Cerebellar nuclear complex (tissue), 1 donor: Measurements from ENCODE around the gene METTL2A.
"Not testable (repeated sequence)": the region's sequence is repeated elsewhere in the genome, so short reads cannot be mapped to it uniquely, and the experiment has no call there.

ENCODE experiments used
- DNase-seq, 2 experiments: peaks; one replicate each; lab custom pipeline; 2025; lab: John Stamatoyannopoulos, UW

Gene METTL2A

DNA sequence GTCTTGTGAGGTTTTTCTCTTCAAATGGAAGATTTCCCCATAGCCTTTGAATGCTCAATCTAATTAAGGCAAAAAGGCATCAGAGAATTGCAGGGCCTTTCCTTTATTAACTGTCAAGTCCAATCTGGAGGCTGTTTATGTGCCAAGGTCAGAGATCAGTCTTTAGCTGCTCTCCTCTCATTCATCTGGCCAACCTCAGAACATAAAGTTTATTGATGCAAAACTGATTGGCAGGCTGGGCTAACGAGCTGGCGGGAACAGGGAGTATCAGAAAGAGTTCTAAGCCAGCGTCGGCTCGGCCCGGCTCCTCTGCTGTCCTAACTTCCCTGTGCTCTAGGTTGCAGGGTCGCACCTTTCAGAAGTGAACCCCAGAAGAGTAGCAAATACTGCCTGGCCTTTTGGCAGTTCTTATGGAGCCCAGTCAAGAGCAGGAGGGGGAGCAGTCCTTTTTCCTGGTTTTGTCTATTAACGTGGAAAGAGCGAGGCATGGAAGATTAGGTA, 47.7 kb downstream of the METTL2A start:
- DNase-seq: not testable (repeated sequence)

DNA sequence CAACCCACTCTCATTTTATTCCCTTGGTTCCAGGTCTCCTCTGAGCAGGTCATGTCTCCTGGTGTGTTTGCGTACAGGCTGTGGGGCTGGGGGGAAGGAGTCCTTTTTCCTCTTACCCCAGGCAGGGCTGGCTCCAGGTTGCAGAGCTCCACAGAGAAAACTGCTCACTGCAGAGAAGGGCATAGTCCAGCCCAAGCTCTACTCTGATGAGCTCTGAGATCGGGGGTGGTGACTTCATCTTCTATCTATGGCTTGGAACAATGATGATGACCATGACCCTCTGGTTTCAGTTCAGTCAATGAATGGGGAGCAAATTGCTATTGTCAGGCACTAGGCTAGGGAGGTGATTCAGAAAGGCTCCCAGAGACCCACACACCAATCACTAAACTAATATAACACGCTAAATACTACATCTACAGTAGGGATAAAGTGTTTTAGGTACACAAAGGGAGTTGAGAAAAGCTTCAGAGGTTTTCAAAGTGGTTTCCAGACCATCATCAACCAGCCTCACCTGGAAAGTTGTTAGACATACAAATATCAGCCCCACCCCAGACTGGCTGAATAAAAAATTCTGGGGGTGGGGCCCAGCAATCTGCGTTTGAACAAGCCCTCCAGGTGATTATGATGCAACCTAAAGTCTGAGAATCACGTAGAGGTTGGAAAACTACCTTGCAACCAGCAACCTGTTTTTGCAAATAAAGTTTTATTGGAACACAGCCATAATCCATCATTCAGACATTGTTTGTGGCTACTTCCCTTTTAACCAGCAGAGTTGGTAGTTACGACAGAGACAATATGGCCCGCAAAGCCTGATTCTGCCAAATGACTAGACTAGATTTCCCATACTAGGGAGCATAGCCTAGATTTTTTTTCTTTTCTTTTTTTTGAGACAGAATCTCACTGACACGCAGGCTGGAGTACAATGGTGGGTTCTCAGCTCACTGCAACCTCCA, 49.6 kb downstream of the METTL2A start:
- DNase-seq: not testable (repeated sequence)

GRCh38 chr17:62477111-62477510, 53.4 kb downstream of the METTL2A start:
- DNase-seq: not testable (repeated sequence)

GRCh38 chr17:62477718-62478408, 54.2 kb downstream of the METTL2A start:
- DNase-seq: not testable (repeated sequence)

GRCh38 chr17:62478424-62478879, 54.8 kb downstream of the METTL2A start, which contains the start of gene TLK2:
TSS of gene TLK2 (plus strand) at chr17:62478825. CDS start at chr17:62481126, 2,301 bp downstream.
- no peak for DNase-seq

DNA sequence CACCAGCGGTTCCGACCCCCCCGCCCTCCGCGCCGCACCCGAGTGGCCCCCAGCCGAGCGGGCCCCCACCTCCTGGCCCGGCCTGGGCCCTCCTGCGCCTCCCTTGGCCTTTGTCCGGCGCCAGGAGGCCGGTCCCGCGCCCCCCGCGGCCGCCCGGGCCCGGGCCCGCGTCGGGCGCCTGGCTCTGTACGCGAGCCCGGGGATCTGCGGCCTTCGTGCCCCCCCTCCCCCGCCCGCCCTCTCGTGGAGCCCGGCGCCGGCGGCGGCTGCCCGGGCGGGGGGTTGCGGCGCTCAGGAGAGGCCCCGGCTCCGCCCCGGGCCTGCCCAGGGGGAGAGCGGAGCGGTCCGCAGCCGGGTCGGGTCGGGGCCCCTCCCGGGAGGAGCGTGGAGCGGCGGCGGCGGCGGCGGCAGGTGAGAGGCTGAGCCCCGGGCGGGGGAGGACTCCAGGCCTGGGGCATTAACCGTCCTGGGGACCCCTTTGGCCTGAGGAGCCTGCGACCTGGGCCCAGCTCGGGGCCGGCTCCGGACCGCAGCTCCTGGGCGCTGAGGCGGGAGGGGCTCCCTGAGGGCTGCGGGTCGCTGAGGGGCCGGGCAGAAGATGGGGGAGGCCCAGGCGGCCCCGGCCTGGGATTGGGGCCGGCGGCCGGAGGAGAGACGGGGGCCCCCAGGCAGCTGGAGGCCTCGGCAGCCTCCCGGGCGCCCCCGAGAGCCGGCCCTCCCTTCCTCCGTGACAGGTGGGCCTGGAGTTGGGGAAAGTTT, 55.4 kb downstream of the METTL2A start:
- DNase-seq: not testable (repeated sequence)

- not testable (repeated sequence) for DNase-seq
These were observed 56.1 kb downstream of the METTL2A start for GRCh38 chr17:62479639-62480258.

- DNase-seq: not testable (repeated sequence)
These were observed 58.9 kb downstream of the METTL2A start for GRCh38 chr17:62482553-62482952.

DNA sequence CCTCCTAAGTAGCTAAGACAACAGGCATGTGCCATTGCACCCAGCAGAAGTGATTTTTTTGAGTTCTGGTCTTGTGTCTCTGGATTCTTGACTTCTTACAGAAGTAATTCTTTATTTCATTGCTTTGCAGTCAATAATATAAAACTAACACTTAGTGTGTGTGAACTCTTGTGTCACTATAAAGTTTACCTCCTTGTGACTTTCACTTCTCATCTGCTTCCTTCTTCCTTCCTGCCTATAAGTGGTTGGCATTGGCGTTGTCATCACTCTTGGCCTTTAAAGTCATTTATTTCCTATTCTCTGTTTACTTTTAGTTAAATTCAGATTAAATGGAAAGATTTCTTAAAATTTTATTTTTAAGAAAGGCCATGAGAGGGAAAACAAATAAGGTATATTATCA, 67.3 kb downstream of the METTL2A start:
- DNase-seq: not testable (repeated sequence)

- not testable (repeated sequence) for DNase-seq
These were observed 69.5 kb downstream of the METTL2A start for GRCh38 chr17:62493049-62493655.

DNA sequence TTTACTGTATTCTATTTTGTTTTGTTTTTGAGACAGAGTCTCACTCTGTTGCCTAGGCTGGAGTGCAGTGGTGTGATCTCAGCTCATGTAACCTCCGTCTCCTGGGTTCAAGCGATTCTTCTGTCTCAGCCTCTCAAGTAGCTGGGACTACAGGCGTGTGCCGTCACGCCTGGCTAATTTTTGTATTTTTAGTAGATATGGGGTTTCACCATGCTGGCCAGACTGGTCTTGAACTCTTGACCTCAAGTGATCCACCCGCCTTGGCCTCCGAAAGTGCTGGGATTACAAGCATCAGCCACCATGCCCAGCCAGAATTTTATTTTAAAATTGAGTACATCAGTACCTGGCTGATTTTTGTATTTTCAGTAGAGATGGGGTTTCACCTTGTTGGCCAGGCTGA, 70.4 kb downstream of the METTL2A start:
- DNase-seq: not testable (repeated sequence)

- not testable (repeated sequence) for DNase-seq
These were observed 72.6 kb downstream of the METTL2A start for GRCh38 chr17:62496344-62496743.

DNA sequence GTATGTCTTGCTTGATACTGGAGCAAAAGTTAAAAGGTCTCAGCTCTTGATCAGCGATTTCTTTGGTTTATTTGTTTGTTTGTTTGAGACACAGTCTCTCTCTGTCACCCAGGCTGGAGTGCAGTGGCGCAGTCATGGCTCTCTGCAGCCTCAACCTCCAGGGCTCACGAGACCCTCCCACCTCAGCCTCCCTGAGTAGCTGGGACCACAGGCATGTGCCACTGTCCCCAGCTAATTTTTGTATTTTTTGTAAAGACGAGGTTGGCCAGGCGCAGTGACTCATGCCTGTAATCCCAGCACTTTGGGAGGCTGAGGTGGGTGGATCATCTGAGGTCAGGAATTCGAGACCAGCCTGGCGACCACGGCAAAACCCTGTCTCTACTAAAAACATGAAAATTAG, 75.1 kb downstream of the METTL2A start:
- DNase-seq: not testable (repeated sequence)
